K562 (cell line): ENCODE results near the gene SOX6.

Experiments
- CBX8 ChIP-seq: fragments of 200-600 bp; sonication (generic); IDR thresholded peaks from 2 replicates; pipeline ENCODE4 v1.6.1; 2012; ENCODE audit warnings: borderline replicate concordance, mixed run types, low read depth, mild to moderate bottlenecking, moderate library complexity, mixed read lengths, low read length, control low read depth, inconsistent platforms; ENCODE audit not compliant: poor library complexity, severe bottlenecking; ENCODE audit errors: extremely low read depth
- CREB1 ChIP-seq, 2 experiments: sonication (generic) in 1 of 2; formaldehyde crosslinking in 1 of 2; IDR thresholded peaks; 2 replicates each; pipeline versions ENCODE4 v1.6.1 to v1.8.0; 2012 to 2022; ENCODE audit warnings: inconsistent platforms in 1 of 2, mild to moderate bottlenecking in 1 of 2, missing genetic modification reagents in 1 of 2, moderate library complexity in 1 of 2
- DEAF1 ChIP-seq: fragments of 450-650 bp; formaldehyde crosslinking; IDR thresholded peaks from 2 replicates; pipeline ENCODE4 v1.4.0; 2020; ENCODE audit warnings: mild to moderate bottlenecking, moderate library complexity
- ELK1 ChIP-seq: sonication (generic); formaldehyde crosslinking; IDR thresholded peaks from 2 replicates; pipeline ENCODE4 v1.8.1; 2022; ENCODE audit warnings: missing genetic modification reagents
- EZH2 ChIP-seq: IDR thresholded peaks from 2 replicates; pipeline ENCODE4 v1.6.1; 2012; ENCODE audit warnings: low read depth, mild to moderate bottlenecking, inconsistent platforms, low read length, borderline replicate concordance
- GABPB1 ChIP-seq: sonication (generic); formaldehyde crosslinking; IDR thresholded peaks from 2 replicates; pipeline ENCODE4 v1.8.0; 2022; ENCODE audit warnings: mild to moderate bottlenecking, missing genetic modification reagents
- HEY1 ChIP-seq: fragments of 250-450 bp; sonication (Bioruptor Pico); IDR thresholded peaks from 2 replicates; pipeline ENCODE4 v1.5.0; 2020; ENCODE audit warnings: mild to moderate bottlenecking, moderate library complexity, borderline replicate concordance
- L3MBTL2 ChIP-seq: fragments of 450-650 bp; IDR thresholded peaks from 2 replicates; pipeline ENCODE4 v1.6.1; 2016; ENCODE audit warnings: mild to moderate bottlenecking, moderate library complexity
- POLR2AphosphoS5 ChIP-seq: IDR thresholded peaks from 2 replicates; pipeline ENCODE4 v1.6.1; 2011; ENCODE audit warnings: mild to moderate bottlenecking, low read depth, low read length, moderate library complexity; ENCODE audit not compliant: control insufficient read depth, insufficient read depth
- SAP30 ChIP-seq: fragments of 200-600 bp; sonication (generic); IDR thresholded peaks from 2 replicates; pipeline ENCODE4 v1.6.1; 2012; ENCODE audit warnings: borderline replicate concordance, low read depth, mild to moderate bottlenecking, moderate library complexity, low read length, control low read depth, inconsistent platforms; ENCODE audit not compliant: insufficient read depth, poor library complexity, severe bottlenecking
- TF ChIP-seq, protein P1 (sequence below), 3 experiments: IDR thresholded peaks in 2 of 3; conservative IDR thresholded peaks in 1 of 3; 2 replicates each; pipeline ENCODE4 v1.5.1; 2011 to 2012; ENCODE audit warnings: low read length in 3 of 3, mild to moderate bottlenecking in 3 of 3, control low read depth in 2 of 3, improper control_type of control experiment in 1 of 3, inconsistent platforms in 1 of 3, low read depth in 1 of 3, mixed read lengths in 1 of 3, moderate library complexity in 1 of 3; ENCODE audit not compliant: insufficient read depth in 2 of 3

GRCh38 chr11:16040151-16040550 lies 316.2 kb downstream of the SOX6 start:
- TF ChIP-seq ELK1 (CRISPR knock-in tag) (no peak), CBX8 (no peak), EZH2 (no peak), SAP30 (no peak), HEY1 (CRISPR knock-in tag) (no peak), GABPB1 (CRISPR knock-in tag) (no peak), L3MBTL2 (no peak), DEAF1 (CRISPR knock-in tag) (no peak), CREB1 (IDR thresholded peaks at IDR 0.05) (no peak), CREB1 (CRISPR knock-in tag; IDR thresholded peaks at IDR 0.05) (no peak), POLR2AphosphoS5 (no peak)
- TF ChIP-seq, protein P1, sequence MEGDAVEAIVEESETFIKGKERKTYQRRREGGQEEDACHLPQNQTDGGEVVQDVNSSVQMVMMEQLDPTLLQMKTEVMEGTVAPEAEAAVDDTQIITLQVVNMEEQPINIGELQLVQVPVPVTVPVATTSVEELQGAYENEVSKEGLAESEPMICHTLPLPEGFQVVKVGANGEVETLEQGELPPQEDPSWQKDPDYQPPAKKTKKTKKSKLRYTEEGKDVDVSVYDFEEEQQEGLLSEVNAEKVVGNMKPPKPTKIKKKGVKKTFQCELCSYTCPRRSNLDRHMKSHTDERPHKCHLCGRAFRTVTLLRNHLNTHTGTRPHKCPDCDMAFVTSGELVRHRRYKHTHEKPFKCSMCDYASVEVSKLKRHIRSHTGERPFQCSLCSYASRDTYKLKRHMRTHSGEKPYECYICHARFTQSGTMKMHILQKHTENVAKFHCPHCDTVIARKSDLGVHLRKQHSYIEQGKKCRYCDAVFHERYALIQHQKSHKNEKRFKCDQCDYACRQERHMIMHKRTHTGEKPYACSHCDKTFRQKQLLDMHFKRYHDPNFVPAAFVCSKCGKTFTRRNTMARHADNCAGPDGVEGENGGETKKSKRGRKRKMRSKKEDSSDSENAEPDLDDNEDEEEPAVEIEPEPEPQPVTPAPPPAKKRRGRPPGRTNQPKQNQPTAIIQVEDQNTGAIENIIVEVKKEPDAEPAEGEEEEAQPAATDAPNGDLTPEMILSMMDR (IDR thresholded peaks at IDR 0.05 in 2 of 3, conservative IDR thresholded peaks at IDR 0.05 in 1 of 3; ENCODE audit: insufficient read depth in 2 of 3, low read depth in 1 of 3, low read length in 3 of 3): no peak
